K562 (cell line): Measurements from ENCODE around the gene RHCG. TPM values are rescaled to one million over a fixed set of nuclear protein-coding genes. Genes with fewer than 3 reads are reported as not detected.

ENCODE experiments used
- ASH1L ChIP-seq: fragments of 450-650 bp; IDR thresholded peaks from 2 replicates; pipeline ENCODE4 v1.6.1; 2018; ENCODE audit warnings: borderline replicate concordance, mild to moderate bottlenecking, low read depth; ENCODE audit not compliant: partially characterized antibody
- BCL6 ChIP-seq: fragments of 250-450 bp; sonication (Bioruptor Pico); IDR thresholded peaks from 2 replicates; pipeline ENCODE4 v1.4.0; 2020
- BRCA1 ChIP-seq, 2 experiments: fragments of 450-650 bp in 1 of 2; sonication (generic) in 1 of 2; formaldehyde crosslinking in 1 of 2; IDR thresholded peaks; 2 replicates each; pipeline versions ENCODE4 v1.5.0 to v1.6.1; 2017 to 2020; ENCODE audit warnings: mild to moderate bottlenecking in 1 of 2, missing genetic modification reagents in 1 of 2
- L3MBTL2 ChIP-seq: fragments of 450-650 bp; IDR thresholded peaks from 2 replicates; pipeline ENCODE4 v1.6.1; 2016; ENCODE audit warnings: mild to moderate bottlenecking, moderate library complexity
- MYNN ChIP-seq, 2 experiments: sonication (generic); formaldehyde crosslinking in 1 of 2; IDR thresholded peaks; 2 replicates each; pipeline versions ENCODE4 v1.5.0 to v1.6.1; 2016 to 2020; ENCODE audit warnings: antibody characterized with exemption in 1 of 2, missing genetic modification reagents in 1 of 2
- PRDM10 ChIP-seq: fragments of 450-650 bp; IDR thresholded peaks from 2 replicates; pipeline ENCODE4 v1.6.1; 2018; ENCODE audit not compliant: partially characterized antibody
- PRMT5 ChIP-seq: sonication (generic); formaldehyde crosslinking; IDR thresholded peaks from 2 replicates; pipeline ENCODE4 v1.5.0; 2020; ENCODE audit warnings: missing genetic modification reagents
- TAF9B ChIP-seq: fragments of 450-650 bp; IDR thresholded peaks from 2 replicates; pipeline ENCODE4 v1.6.1; 2018; ENCODE audit warnings: mild to moderate bottlenecking; ENCODE audit not compliant: partially characterized antibody
- ZNF143 ChIP-seq: sonication (generic); formaldehyde crosslinking; IDR thresholded peaks from 2 replicates; pipeline ENCODE4 v1.9.0; 2022; ENCODE audit warnings: mild to moderate bottlenecking, missing genetic modification reagents
- ZNF282 ChIP-seq: sonication (generic); formaldehyde crosslinking; IDR thresholded peaks from 2 replicates; pipeline ENCODE4 v1.8.1; 2023; ENCODE audit warnings: missing genetic modification reagents
- ZNF444 ChIP-seq: fragments of 250-450 bp; sonication (Bioruptor Pico); IDR thresholded peaks from 2 replicates; pipeline ENCODE4 v1.4.0; 2020; ENCODE audit warnings: mild to moderate bottlenecking, moderate library complexity
- ZNF561 ChIP-seq: fragments of 450-650 bp; formaldehyde crosslinking; conservative IDR thresholded peaks from 2 replicates; pipeline ENCODE4 v1.4.0; 2020; ENCODE audit warnings: mild to moderate bottlenecking, moderate library complexity
- ZNF696 ChIP-seq: fragments of 250-450 bp; sonication (Bioruptor Pico); conservative IDR thresholded peaks from 2 replicates; pipeline ENCODE4 v1.4.0; 2020; ENCODE audit warnings: mild to moderate bottlenecking, moderate library complexity
- polyA plus RNA-seq, 8 experiments: library from polyadenylated mRNA; depleted of rRNA in 4 of 8; stranded (reverse) in 5 of 8; unstranded in 3 of 8; fragments of >200 nt; fragmentation: Nextera tagmentation in 2 of 8; fragmentation: Illumina TruSeq in 1 of 8; extraction: Ambion mirVana in 2 of 8; extraction: Trizol in 1 of 8; gene quantifications; 2 replicates each; pipeline versions ENCODE4 v1.2.1 to v1.2.3, GENCODE V29; 2011 to 2014; ENCODE audit warnings: inconsistent platforms in 1 of 8, missing spikeins in 1 of 8
- total RNA-seq, 7 experiments: library from RNA; depleted of rRNA in 6 of 7; stranded (reverse); fragments of >200 nt in 6 of 7; fragmentation: Illumina TruSeq in 2 of 7; extraction: Trizol in 2 of 7; gene quantifications; 2 replicates each; pipeline versions ENCODE4 v1.2.1 to v1.2.3, GENCODE V29; 2011 to 2021; ENCODE audit warnings: low replicate concordance in 1 of 7
- TF ChIP-seq, protein P1 (sequence below): fragments of 250-450 bp; sonication (Bioruptor Pico); IDR thresholded peaks from 2 replicates; pipeline ENCODE4 v1.4.0; 2020; ENCODE audit warnings: mild to moderate bottlenecking, moderate library complexity, borderline replicate concordance

Gene RHCG
- total and polyA plus RNA-seq, 9 of the 15 experiments (the other 6 are each of a cell fraction or from before 2014, with no cell fraction given), result not detected

DNA sequence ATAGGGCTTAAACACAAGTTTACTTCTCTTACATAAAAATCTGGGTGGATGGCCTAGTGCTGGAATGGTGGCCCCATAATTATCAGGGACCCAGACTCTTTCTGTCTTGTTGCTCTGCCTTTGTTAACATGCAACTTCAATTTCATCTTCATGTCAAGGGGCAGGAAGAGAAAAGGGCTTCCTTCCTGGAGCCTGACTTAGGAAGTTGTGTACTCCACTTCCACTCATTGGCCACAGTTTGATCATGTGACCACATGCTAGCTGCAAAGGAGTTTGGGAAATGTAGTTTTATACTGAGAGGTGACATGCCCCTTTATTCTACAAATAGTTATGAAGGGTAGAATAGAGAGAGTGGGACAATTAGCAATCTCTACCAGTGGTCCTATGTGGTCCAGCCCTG is 39.3 kb downstream of the RHCG start (continued):
- TF ChIP-seq ZNF282 (no peak), ASH1L (no peak), TAF9B (no peak), MYNN (IDR thresholded peaks at IDR 0.05) (no peak), MYNN (CRISPR knock-in tag; IDR thresholded peaks at IDR 0.05) (no peak), ZNF696 (no peak), PRDM10 (no peak), ZNF444 (no peak), BCL6 (CRISPR knock-in tag) (no peak), L3MBTL2 (no peak), PRMT5 (no peak), ZNF561 (CRISPR knock-in tag) (no peak), BRCA1 (IDR thresholded peaks at IDR 0.05) (no peak), BRCA1 (CRISPR knock-in tag; IDR thresholded peaks at IDR 0.05) (no peak), ZNF143 (peak; percentile 83)
- TF ChIP-seq, protein P1, sequence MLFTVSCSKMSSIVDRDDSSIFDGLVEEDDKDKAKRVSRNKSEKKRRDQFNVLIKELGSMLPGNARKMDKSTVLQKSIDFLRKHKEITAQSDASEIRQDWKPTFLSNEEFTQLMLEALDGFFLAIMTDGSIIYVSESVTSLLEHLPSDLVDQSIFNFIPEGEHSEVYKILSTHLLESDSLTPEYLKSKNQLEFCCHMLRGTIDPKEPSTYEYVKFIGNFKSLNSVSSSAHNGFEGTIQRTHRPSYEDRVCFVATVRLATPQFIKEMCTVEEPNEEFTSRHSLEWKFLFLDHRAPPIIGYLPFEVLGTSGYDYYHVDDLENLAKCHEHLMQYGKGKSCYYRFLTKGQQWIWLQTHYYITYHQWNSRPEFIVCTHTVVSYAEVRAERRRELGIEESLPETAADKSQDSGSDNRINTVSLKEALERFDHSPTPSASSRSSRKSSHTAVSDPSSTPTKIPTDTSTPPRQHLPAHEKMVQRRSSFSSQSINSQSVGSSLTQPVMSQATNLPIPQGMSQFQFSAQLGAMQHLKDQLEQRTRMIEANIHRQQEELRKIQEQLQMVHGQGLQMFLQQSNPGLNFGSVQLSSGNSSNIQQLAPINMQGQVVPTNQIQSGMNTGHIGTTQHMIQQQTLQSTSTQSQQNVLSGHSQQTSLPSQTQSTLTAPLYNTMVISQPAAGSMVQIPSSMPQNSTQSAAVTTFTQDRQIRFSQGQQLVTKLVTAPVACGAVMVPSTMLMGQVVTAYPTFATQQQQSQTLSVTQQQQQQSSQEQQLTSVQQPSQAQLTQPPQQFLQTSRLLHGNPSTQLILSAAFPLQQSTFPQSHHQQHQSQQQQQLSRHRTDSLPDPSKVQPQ, result no peak
